Omental fat pad (tissue), 4 donors: ENCODE measurements around the gene FBXL2. TPM values are rescaled to one million over a fixed set of nuclear protein-coding genes. Genes with fewer than 3 reads are reported as not detected.

Experiments
- ATAC-seq: fragments of 150-250 bp; one replicate; pipeline ENCODE4 v1.9.1; 2016; ENCODE audit warnings: mild to moderate bottlenecking, moderate library complexity; ENCODE audit not compliant: low FRiP score
- DNase-seq: peaks from one replicate; pipeline ENCODE4 v3.0.0-alpha.2; 2019; ENCODE audit warnings: low spot score
- total RNA-seq, 4 donors: library from RNA; depleted of rRNA; stranded (reverse); fragments of >200 nt; gene quantifications; one replicate each; pipeline ENCODE4 v1.1.0, GENCODE V29; 2016
- TF ChIP-seq, protein P1 (sequence below), 3 donors: fragments of 450-650 bp; IDR thresholded peaks; one replicate each; pipeline ENCODE4 v1.5.1; 2016 to 2017; ENCODE audit warnings: antibody characterized with exemption in 3 of 3, mild to moderate bottlenecking in 3 of 3, moderate library complexity in 2 of 3

Gene FBXL2
- total RNA-seq, 4 donors from 2014 or later = 6.7 to 13.5 (median 7.3) TPM

DNA sequence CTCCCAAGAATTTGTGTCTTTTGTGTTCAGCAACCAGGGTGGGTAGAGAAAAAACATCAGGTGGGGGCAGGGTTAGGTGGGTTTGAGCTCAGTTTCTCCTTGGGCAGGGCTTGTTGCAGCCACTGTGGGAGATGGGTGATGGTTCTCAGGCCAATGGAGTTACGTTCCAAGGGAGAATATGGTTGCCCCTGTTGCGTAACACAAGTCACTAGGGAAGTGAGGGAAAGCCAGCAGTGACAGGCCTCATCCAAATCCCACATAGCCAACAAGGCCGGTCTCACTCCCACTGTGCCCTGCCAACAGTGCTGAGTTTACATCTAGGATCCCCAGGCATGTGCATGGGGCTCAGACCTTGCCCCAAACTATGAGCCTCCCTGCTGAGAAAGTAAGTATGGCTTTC, 7.9 kb upstream of the FBXL2 start:
- no peak for ATAC-seq
- DNase-seq = no peak
- TF ChIP-seq, protein P1, sequence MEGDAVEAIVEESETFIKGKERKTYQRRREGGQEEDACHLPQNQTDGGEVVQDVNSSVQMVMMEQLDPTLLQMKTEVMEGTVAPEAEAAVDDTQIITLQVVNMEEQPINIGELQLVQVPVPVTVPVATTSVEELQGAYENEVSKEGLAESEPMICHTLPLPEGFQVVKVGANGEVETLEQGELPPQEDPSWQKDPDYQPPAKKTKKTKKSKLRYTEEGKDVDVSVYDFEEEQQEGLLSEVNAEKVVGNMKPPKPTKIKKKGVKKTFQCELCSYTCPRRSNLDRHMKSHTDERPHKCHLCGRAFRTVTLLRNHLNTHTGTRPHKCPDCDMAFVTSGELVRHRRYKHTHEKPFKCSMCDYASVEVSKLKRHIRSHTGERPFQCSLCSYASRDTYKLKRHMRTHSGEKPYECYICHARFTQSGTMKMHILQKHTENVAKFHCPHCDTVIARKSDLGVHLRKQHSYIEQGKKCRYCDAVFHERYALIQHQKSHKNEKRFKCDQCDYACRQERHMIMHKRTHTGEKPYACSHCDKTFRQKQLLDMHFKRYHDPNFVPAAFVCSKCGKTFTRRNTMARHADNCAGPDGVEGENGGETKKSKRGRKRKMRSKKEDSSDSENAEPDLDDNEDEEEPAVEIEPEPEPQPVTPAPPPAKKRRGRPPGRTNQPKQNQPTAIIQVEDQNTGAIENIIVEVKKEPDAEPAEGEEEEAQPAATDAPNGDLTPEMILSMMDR (IDR thresholded peaks at IDR 0.05) = no peak

DNA sequence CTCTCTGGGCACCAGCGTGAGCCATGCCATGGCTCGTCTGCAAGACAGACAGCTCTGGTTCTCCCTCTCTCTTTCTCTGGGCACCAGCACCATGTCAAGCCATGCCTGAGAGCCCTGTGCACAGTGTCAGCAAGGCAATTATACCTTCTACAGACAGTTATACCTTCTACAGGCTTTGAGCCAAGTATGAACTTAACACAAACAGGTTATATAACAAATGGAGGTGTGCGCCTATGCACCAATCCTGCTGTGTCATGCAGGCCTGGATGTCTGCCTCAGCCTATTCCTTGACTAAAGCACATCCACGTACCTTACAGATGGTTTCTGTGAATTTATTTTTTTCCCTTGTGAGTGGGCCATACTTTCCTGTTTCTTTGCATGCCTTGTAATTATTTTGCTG, 5.9 kb upstream of the FBXL2 start:
- TF ChIP-seq, protein P1 (IDR thresholded peaks at IDR 0.05) = no peak
- no peak for ATAC-seq
- no peak for DNase-seq

DNA sequence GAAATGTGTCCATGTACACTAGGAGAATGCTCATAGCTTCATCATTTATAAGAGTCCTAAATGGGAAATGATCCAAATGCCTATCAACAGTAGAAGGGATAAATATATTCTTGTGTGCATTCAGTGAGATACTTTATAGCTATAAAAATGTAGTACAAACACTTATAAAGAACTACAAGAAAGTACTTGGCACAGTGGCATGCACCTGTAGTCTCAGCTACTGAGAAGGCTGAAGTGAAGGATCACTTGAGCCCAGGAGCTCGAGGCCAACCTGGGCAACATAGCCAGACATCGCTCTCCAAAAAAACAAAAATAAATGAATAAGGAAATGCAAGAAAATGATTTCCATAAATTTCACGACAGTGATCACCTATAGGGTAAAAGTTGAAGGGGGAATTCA, 3.6 kb upstream of the FBXL2 start:
- TF ChIP-seq, protein P1 (IDR thresholded peaks at IDR 0.05) = no peak
- DNase-seq = no peak
- ATAC-seq = no peak

DNA sequence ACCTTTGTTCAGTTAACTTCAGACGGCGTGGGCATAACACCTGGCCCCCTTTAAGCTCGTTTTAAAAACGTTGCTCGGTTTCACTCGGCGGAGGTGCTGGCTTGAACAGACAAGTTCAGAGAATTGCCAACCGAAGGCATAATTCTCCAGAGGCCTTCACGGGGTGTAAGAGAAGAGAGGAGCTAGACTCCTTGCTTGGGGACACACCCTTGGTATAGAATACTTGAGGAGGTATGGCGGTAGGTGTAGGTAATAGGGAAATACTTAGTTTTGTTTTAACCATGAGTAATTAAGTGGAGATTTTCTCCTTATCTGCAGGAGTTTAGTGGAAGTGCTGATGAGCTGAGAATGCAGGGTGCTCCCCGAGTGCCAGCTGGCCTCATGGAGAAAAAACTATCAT, 921 bp downstream of the FBXL2 start:
- TF ChIP-seq, protein P1 (IDR thresholded peaks at IDR 0.05) = no peak
- ATAC-seq (peak; percentile 37), DNase-seq (no peak)

DNA sequence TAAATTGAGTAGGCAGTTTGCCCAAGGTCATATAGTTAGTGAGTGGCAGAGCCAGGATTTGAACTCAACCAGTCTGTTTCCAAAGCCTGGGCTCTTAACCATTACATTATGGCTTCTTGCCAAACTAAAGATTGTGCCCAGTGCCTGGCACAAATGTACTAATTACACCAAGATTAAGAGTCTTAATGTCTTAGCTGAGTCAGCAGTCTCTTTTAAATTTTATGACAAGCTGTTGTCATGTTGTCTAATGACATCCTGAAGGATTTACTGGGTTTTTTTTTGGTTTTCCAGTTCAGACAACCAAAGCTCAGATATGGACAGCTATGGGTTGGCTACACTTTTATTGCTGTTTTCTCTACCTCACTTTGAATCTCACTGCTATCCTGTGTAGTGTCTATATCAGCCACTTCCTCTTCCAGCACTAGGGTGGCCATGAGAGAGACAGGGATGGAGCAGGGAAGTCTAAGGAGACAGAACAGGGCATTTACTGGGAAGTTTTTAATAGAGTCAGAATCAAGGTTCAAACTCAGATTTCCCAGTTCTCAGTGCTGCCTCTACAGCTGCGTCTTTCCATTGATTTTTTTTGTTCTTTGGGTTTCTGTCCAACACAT, 10.5 kb downstream of the FBXL2 start:
- no peak for DNase-seq
- TF ChIP-seq, protein P1 (IDR thresholded peaks at IDR 0.05) = no peak
- ATAC-seq = no peak

DNA sequence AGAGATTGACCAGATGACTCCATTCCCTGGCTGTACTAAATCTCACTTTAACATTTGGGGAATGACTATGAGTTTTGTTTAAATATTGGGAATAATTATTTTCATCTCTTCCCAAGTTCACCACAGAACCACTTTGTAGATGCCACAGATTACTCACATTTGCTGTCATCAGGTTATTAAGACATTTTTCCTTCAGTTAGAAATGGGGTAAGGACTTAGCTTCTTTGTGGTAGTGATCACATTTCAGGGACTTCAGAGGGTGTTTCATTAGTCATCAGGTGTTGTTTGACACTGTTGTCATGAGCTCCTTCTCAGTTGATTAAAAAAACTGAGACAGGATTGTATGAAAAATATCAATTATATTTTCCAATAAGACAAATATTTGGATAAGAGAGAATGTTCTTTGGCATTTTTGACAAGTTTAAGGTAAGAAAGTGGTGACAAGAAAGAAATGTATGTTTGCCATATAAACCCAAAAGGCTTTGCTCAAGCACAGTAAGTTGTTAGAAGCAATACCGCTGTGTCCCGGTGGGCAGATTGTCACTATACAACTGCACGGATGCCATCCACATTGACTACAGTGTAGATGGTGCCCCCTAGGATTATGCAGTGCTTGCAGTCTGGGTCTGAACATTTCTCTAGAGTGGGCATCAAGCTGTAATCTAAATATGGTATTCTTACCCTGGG, 22.3 kb downstream of the FBXL2 start:
- ATAC-seq = peak; percentile 32
- TF ChIP-seq, protein P1 (IDR thresholded peaks at IDR 0.05) = no peak

DNA sequence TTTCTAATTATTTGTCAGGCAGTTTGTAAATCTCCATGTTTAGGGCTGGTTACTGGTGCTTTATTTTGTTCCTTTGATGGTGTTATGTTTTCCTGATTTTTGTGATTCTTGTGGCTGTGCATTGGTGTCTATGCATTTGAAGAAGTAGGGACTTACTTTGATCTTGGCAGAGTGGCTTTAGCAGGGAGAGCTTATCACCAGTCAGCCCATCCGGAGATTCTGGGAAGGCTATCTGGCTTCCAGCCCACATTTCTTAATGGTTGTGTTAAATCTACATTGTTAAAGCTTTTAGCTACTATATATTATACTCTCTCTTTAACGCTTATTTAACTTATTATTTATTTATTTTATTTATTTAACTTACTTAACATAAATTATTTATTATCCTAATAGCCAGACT, 35.1 kb downstream of the FBXL2 start:
- TF ChIP-seq, protein P1 (IDR thresholded peaks at IDR 0.05) = no peak
- DNase-seq (no peak), ATAC-seq (no peak)

More for the DNA sequence above, 22.3 kb downstream of the FBXL2 start:
- DNase-seq = no peak
